Activated naive CD4-positive, alpha-beta T cell treated with anti-CD3 and anti-CD28 coated beads, Interleukin-2, amount 50 U/mL, for 24 hours (primary cell): ENCODE measurements around the gene GCC1.
"Not testable (repeated sequence)": the region's sequence is repeated elsewhere in the genome, so short reads cannot be mapped to it uniquely, and the experiment has no call there.

ENCODE experiments used
- H3K27ac Mint-ChIP-seq: one replicate; pipeline ENCODE4 v1.8.0; 2021; ENCODE audit warnings: mild to moderate bottlenecking, mixed read lengths
- H3K27me3 Mint-ChIP-seq: one replicate; pipeline ENCODE4 v1.8.0; 2021; ENCODE audit warnings: mixed read lengths
- H3K36me3 Mint-ChIP-seq: one replicate; pipeline ENCODE4 v1.8.0; 2021; ENCODE audit warnings: mixed read lengths
- H3K4me1 Mint-ChIP-seq: one replicate; pipeline ENCODE4 v1.8.0; 2021; ENCODE audit warnings: mixed read lengths
- H3K4me3 Mint-ChIP-seq: one replicate; pipeline ENCODE4 v1.8.0; 2021; ENCODE audit warnings: mild to moderate bottlenecking, mixed read lengths
- H3K9me3 Mint-ChIP-seq: one replicate; pipeline ENCODE4 v1.8.0; 2021; ENCODE audit warnings: mixed read lengths

The GCC1 gene

DNA sequence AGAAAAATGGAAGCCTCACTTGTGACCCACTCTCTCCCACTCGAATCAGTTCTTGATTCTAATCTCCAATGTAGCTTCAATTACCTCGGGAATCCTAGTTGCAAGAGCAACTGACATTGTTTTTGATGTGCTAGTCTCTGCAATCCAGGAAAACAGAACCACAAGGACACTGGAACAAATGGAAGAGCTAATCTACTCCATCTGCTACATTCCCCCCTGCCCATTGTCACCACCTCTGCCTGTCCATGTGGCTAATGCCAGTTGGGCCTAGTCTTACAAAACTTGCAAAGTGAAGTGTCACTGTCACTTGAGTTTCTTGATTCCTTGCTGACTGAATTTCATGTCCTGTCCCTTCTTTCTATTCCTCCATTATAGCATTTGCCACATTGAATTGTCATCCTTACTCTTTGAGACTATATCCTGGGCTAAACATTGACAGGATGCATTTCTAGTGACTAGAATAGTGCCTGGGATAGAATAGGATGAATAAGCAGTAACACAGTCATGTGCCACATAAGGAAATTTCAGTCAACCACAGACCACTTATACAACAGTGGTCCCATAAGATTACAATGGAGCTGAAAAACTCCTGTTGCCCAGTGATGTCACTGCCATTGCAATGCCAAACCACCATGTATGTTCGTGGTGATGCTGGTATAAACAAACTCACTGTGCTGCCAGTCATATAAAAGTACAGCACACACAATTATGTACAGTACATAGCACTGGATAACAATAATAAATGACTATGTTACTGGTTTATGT is 13.5 kb downstream of the GCC1 start:
- Mint-ChIP-seq H3K27ac (no peak overlapping the region), H3K36me3 (peaks cover 16% of the 10 kb centered on the region)

GRCh38 chr7:127568034-127568433 is 17.4 kb downstream of the GCC1 start:
- H3K27ac Mint-ChIP-seq, H3K4me3 Mint-ChIP-seq, H3K4me1 Mint-ChIP-seq, H3K27me3 Mint-ChIP-seq, H3K9me3 Mint-ChIP-seq: not testable (repeated sequence)
- H3K36me3 Mint-ChIP-seq: peaks cover 21% of the 10 kb centered on the region

More for the DNA sequence above, 13.5 kb downstream of the GCC1 start:
- Mint-ChIP-seq H3K27me3 (no peaks in the 10 kb centered on the region), H3K4me1 (peaks cover 3% of the 10 kb centered on the region), H3K9me3 (no peaks in the 10 kb centered on the region), H3K4me3 (no peak overlapping the region)

DNA sequence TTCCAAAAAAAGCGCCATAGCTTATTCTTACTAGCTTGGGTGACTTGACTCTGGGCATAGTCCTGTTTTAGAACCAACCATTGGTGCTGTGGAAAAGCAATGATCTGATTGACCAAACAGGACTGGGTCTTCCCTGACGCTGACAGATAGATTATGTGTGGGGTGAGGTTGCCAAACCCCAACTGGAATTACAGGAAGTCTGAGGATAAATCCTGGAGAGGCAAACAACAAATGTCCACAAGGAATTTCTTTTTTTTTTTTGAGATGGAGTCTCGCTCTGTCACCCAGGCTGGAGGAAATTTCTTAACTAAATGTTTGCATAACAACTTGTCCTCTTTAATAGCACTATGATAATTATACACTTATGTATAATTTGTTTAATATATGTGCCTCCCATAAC is 19.2 kb downstream of the GCC1 start:
- no peaks in the 10 kb centered on the region for H3K9me3 Mint-ChIP-seq
- no peak overlapping the region for H3K4me3 Mint-ChIP-seq
- H3K27me3 Mint-ChIP-seq: no peaks in the 10 kb centered on the region
- no peak overlapping the region for H3K27ac Mint-ChIP-seq
- H3K4me1 Mint-ChIP-seq: no peaks in the 10 kb centered on the region
- peaks cover 21% of the 10 kb centered on the region for H3K36me3 Mint-ChIP-seq

DNA sequence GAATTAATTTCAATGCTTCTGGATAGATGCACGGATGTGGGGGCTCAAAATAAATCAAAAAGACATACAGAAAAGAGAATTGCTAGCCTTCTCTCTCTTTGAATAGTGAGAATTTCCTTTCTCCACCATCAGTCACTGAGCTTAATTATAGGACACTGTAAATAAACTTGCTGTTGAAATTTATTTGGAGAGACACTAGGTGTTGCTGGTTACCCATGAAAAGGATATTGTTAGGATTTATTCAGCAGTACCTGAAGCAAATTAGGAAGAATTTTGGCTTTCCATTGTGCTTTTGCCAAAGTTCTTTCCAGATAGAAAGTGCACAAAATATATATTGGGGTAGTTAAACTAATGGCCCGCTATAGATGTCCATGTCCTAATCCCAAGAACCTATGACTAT is 27.6 kb downstream of the GCC1 start:
- no peaks in the 10 kb centered on the region for H3K4me1 Mint-ChIP-seq
- H3K36me3 Mint-ChIP-seq: peaks cover 3% of the 10 kb centered on the region
- peaks cover 2% of the 10 kb centered on the region for H3K27me3 Mint-ChIP-seq
- no peak overlapping the region for H3K4me3 Mint-ChIP-seq
- H3K27ac Mint-ChIP-seq: no peak overlapping the region
- H3K9me3 Mint-ChIP-seq: no peaks in the 10 kb centered on the region

GRCh38 chr7:127556404-127556803 is 29.0 kb downstream of the GCC1 start:
- no peak overlapping the region for H3K27ac Mint-ChIP-seq
- peaks cover 2% of the 10 kb centered on the region for H3K27me3 Mint-ChIP-seq
- no peaks in the 10 kb centered on the region for H3K9me3 Mint-ChIP-seq
- no peak overlapping the region for H3K4me3 Mint-ChIP-seq
- H3K4me1 Mint-ChIP-seq: no peaks in the 10 kb centered on the region
- H3K36me3 Mint-ChIP-seq: peaks cover 3% of the 10 kb centered on the region

- peaks cover 5% of the 10 kb centered on the region for H3K27me3 Mint-ChIP-seq
- H3K36me3 Mint-ChIP-seq: peaks cover 3% of the 10 kb centered on the region
- no peaks in the 10 kb centered on the region for H3K4me1 Mint-ChIP-seq
- no peak overlapping the region for H3K4me3 Mint-ChIP-seq
- no peak overlapping the region for H3K27ac Mint-ChIP-seq
- H3K9me3 Mint-ChIP-seq: no peaks in the 10 kb centered on the region
Observed at GRCh38 chr7:127551941-127552340, 33.5 kb downstream of the GCC1 start.

- Mint-ChIP-seq H3K36me3 (peaks cover 5% of the 10 kb centered on the region), H3K27me3 (peaks cover 5% of the 10 kb centered on the region), H3K4me1 (no peaks in the 10 kb centered on the region), H3K4me3 (no peak overlapping the region), H3K9me3 (no peaks in the 10 kb centered on the region), H3K27ac (no peak overlapping the region)
Observed at GRCh38 chr7:127550247-127550646, 35.1 kb downstream of the GCC1 start.

DNA sequence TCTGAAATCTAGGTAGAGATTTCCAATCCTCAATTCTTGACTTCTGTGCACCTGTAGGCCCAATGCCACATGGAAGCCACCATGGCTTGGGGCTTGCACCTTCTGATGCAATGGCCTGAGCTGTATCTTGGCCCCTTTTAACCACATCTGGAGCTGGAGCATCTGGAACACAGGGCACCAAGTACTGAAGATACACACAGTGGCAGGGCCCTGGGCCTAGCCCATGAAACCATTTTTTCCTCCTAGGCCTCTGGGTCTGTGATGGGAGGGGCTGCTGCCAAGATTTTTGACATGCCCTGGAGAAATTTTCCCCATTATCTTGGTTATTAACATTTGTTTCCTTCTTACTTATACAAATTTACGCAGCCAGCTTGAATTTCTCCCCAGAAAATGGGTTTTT is 39.1 kb downstream of the GCC1 start:
- Mint-ChIP-seq H3K27ac (no peak overlapping the region), H3K36me3 (peaks cover 5% of the 10 kb centered on the region), H3K9me3 (no peaks in the 10 kb centered on the region)

GRCh38 chr7:127541548-127541947 is 43.8 kb downstream of the GCC1 start:
- H3K4me3 Mint-ChIP-seq: no peak overlapping the region
- no peaks in the 10 kb centered on the region for H3K9me3 Mint-ChIP-seq
- H3K4me1 Mint-ChIP-seq: peaks cover 3% of the 10 kb centered on the region
- H3K27ac Mint-ChIP-seq: no peak overlapping the region
- H3K36me3 Mint-ChIP-seq: peaks cover under 1% of the 10 kb centered on the region
- peaks cover 9% of the 10 kb centered on the region for H3K27me3 Mint-ChIP-seq

More for the DNA sequence above, 39.1 kb downstream of the GCC1 start:
- no peak overlapping the region for H3K4me3 Mint-ChIP-seq
- H3K4me1 Mint-ChIP-seq: no peaks in the 10 kb centered on the region
- H3K27me3 Mint-ChIP-seq: peaks cover 6% of the 10 kb centered on the region

DNA sequence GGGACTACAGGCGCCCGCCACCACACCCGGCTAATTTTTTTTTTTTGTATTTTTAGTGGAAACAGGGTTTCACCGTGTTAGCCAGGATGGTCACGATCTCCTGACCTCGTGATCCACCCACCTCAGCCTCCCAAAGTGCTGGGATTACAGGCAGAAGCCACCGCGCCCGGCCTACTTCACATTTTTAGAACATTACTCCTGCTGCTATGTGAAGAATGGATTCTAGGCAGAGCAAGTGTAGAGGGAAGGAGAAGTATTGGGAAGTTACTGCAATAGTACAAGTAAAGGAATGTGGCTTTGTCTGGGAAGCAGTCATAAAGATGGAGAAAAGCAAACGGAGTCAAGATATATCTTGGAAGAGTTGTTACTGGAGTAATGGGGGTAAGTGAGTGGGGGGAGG is 44.9 kb downstream of the GCC1 start:
- H3K36me3 Mint-ChIP-seq, H3K9me3 Mint-ChIP-seq, H3K27ac Mint-ChIP-seq, H3K4me3 Mint-ChIP-seq, H3K4me1 Mint-ChIP-seq: not testable (repeated sequence)
- H3K27me3 Mint-ChIP-seq: peaks cover 13% of the 10 kb centered on the region

- Mint-ChIP-seq H3K36me3 (no peaks in the 10 kb centered on the region), H3K4me1 (peaks cover 3% of the 10 kb centered on the region), H3K27ac (no peak overlapping the region), H3K4me3 (no peak overlapping the region), H3K27me3 (peaks cover 19% of the 10 kb centered on the region), H3K9me3 (no peaks in the 10 kb centered on the region)
Observed at GRCh38 chr7:127539116-127539515, 46.3 kb downstream of the GCC1 start.

GRCh38 chr7:127536741-127537140 is 48.7 kb downstream of the GCC1 start:
- H3K27ac Mint-ChIP-seq: no peak overlapping the region
- H3K4me1 Mint-ChIP-seq: peaks cover 10% of the 10 kb centered on the region
- H3K27me3 Mint-ChIP-seq: peaks cover 22% of the 10 kb centered on the region
- peaks cover 5% of the 10 kb centered on the region for H3K9me3 Mint-ChIP-seq
- H3K36me3 Mint-ChIP-seq: no peaks in the 10 kb centered on the region
- no peak overlapping the region for H3K4me3 Mint-ChIP-seq

- Mint-ChIP-seq H3K4me1 (peaks cover 10% of the 10 kb centered on the region), H3K4me3 (no peak overlapping the region), H3K27ac (no peak overlapping the region), H3K9me3 (peaks cover 5% of the 10 kb centered on the region), H3K27me3 (peaks cover 22% of the 10 kb centered on the region), H3K36me3 (no peaks in the 10 kb centered on the region)
Observed at GRCh38 chr7:127536394-127536691, 49.1 kb downstream of the GCC1 start.

DNA sequence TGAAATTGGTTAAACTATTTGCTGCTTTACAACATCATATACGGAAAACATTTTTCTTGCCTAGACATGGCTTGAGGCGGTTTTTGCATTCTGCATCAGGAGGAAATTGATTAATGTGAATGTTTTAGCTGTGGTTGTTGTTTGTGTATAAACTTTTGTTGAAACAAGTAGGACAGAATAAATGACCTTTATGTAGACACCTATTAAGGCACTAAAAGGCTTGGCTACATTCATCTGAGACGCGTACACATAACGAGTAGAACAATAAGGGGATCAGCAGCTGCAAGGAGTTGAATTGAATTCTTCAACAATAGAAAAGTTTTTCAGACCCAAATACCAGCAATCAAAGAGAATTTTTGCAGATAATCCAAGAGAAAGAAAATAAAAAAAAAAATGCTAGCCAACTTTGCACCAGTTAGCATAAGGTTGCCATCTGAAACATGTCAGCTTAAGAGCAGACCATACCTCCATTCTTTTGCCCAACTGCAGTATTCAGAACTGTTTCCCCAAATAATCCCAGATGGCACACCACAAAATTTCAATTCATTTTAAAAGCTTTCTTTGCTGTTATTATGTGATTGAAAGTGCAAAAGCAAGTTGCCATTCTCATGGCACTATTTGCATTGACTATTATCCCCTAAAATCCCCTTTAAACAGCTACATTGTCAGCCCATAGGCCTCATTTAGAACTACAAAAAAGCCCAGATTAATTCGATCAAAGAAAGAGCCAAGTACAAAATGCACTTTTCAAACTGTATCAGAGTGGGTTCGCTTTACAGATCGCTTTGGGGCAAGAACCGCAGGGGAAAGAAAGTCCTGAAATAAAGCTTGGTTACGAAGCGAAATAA is 49.6 kb downstream of the GCC1 start:
- Mint-ChIP-seq H3K27ac (no peak overlapping the region), H3K9me3 (peaks cover 5% of the 10 kb centered on the region), H3K4me3 (no peak overlapping the region), H3K36me3 (no peaks in the 10 kb centered on the region), H3K4me1 (peaks cover 10% of the 10 kb centered on the region), H3K27me3 (peaks cover 22% of the 10 kb centered on the region)

DNA sequence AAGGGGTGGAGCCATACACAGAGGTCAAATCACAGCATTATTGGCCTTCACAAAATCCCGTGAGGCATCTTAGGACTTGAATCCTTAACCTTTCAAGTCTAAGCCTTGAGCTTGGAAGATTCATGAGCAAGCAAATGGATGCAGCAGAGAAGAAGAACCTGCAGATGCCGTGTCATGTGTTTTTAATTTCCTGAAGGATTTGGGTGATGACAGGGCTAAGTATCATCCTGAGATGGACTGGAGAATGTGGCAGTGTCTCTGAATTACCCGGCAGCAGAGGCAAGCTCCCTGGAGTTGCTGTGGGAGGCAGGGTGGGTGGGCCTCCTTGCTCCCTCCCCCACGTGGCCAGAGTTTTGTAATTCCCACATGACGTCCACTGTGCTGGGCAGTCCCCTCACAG is 50.8 kb downstream of the GCC1 start:
- H3K4me1 Mint-ChIP-seq: peaks cover 10% of the 10 kb centered on the region
- no peak overlapping the region for H3K27ac Mint-ChIP-seq
- H3K27me3 Mint-ChIP-seq: peaks cover 27% of the 10 kb centered on the region
- H3K9me3 Mint-ChIP-seq: peaks cover 10% of the 10 kb centered on the region
- H3K4me3 Mint-ChIP-seq: no peak overlapping the region
- no peaks in the 10 kb centered on the region for H3K36me3 Mint-ChIP-seq

DNA sequence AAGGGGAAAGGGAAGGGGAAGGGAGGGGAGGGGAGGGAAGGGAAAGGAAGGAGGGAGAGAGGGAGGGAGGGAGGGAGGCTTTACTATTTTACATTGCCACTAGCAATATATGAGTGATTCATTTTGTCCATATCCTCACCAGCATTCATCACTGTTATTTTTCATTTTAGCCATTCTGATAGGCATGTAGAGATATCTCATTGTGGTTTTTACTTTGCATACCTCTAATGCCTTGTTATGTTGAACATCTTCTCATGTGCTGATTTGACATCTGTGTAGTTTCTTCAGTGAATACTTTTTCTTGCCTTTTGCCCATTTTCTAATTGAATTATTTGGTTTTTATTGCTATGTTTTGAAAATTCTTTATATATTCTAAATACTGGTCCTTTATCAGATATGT is 52.7 kb downstream of the GCC1 start:
- Mint-ChIP-seq H3K36me3 (no peaks in the 10 kb centered on the region), H3K4me1 (peaks cover 10% of the 10 kb centered on the region), H3K27ac (no peak overlapping the region), H3K27me3 (peaks cover 40% of the 10 kb centered on the region), H3K9me3 (peaks cover 25% of the 10 kb centered on the region), H3K4me3 (no peak overlapping the region)
